ENCODE results near the gene CD2BP2. TPM values are rescaled to one million over a fixed set of nuclear protein-coding genes. Genes with fewer than 3 reads are reported as not detected.

CD2BP2 gene
- total and polyA plus RNA-seq, 2 of the 13 experiments (the other 11 are each of a cell fraction or from before 2014, with no cell fraction given) = 24.9 to 54.6 TPM

- no peak for TF ChIP-seq ZNF781 (CRISPR knock-in tag; IDR thresholded peaks at IDR 0.05; ENCODE audit: borderline replicate concordance, not compliant biosample characterization)
- no peak for TF ChIP-seq SIX1 (CRISPR knock-in tag; IDR thresholded peaks at IDR 0.05; ENCODE audit: borderline replicate concordance)
- TF ChIP-seq ZNF382 (CRISPR knock-in tag; IDR thresholded peaks at IDR 0.05; ENCODE audit: borderline replicate concordance) = no peak
- TF ChIP-seq, protein P1, sequence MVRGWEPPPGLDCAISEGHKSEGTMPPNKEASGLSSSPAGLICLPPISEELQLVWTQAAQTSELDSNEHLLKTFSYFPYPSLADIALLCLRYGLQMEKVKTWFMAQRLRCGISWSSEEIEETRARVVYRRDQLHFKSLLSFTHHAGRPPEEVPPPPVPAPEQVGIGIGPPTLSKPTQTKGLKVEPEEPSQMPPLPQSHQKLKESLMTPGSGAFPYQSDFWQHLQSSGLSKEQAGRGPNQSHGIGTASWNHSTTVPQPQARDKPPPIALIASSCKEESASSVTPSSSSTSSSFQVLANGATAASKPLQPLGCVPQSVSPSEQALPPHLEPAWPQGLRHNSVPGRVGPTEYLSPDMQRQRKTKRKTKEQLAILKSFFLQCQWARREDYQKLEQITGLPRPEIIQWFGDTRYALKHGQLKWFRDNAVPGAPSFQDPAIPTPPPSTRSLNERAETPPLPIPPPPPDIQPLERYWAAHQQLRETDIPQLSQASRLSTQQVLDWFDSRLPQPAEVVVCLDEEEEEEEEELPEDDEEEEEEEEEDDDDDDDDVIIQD (CRISPR knock-in tag; IDR thresholded peaks at IDR 0.05; ENCODE audit: low read depth) = no peak
- TF ChIP-seq ZNF792 (CRISPR knock-in tag; IDR thresholded peaks at IDR 0.05) = no peak
- no peak for TF ChIP-seq FOSL1 (CRISPR knock-in tag; IDR thresholded peaks at IDR 0.05; ENCODE audit: borderline replicate concordance)
- TF ChIP-seq ZNF207 (IDR thresholded peaks at IDR 0.05; ENCODE audit: borderline replicate concordance) = no peak
- no peak for TF ChIP-seq NR2F6 (IDR thresholded peaks at IDR 0.05)
- TF ChIP-seq NR2F6 (CRISPR knock-in tag; IDR thresholded peaks at IDR 0.05) = peak; percentile 73; the same call in 1 of the 2 replicates
- no peak for TF ChIP-seq FLYWCH1 (CRISPR knock-in tag; IDR thresholded peaks at IDR 0.05)
- TF ChIP-seq TOPORS (CRISPR knock-in tag; IDR thresholded peaks at IDR 0.05) = peak; percentile 53; the same call in 1 of the 2 replicates
- TF ChIP-seq, protein P2, sequence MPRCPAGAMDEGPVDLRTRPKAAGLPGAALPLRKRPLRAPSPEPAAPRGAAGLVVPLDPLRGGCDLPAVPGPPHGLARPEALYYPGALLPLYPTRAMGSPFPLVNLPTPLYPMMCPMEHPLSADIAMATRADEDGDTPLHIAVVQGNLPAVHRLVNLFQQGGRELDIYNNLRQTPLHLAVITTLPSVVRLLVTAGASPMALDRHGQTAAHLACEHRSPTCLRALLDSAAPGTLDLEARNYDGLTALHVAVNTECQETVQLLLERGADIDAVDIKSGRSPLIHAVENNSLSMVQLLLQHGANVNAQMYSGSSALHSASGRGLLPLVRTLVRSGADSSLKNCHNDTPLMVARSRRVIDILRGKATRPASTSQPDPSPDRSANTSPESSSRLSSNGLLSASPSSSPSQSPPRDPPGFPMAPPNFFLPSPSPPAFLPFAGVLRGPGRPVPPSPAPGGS (CRISPR knock-in tag; IDR thresholded peaks at IDR 0.05) = no peak
- TF ChIP-seq MTF1 (CRISPR knock-in tag; IDR thresholded peaks at IDR 0.05) = no peak
- peak; percentile 14; the same call in 1 of the 2 replicates for TF ChIP-seq NR2F2 (IDR thresholded peaks at IDR 0.05; ENCODE audit: borderline replicate concordance, low read depth)
- no peak for TF ChIP-seq ZNF460 (CRISPR knock-in tag; IDR thresholded peaks at IDR 0.05; ENCODE audit: borderline replicate concordance)
- no peak for TF ChIP-seq SRSF9 (IDR thresholded peaks at IDR 0.05; ENCODE audit: borderline replicate concordance, insufficient read depth, low read depth, low read length, poor library complexity, severe bottlenecking)
- TF ChIP-seq ZNF432 (CRISPR knock-in tag; IDR thresholded peaks at IDR 0.05; ENCODE audit: borderline replicate concordance) = no peak
- TF ChIP-seq SMARCE1 (IDR thresholded peaks at IDR 0.05; ENCODE audit: borderline replicate concordance) = no peak
- TF ChIP-seq ZNF747 (CRISPR knock-in tag; IDR thresholded peaks at IDR 0.05; ENCODE audit: borderline replicate concordance) = 0 out of 2 replicates have a peak, but pooled peaks have one; percentile 45
- no peak for TF ChIP-seq GTF3A (CRISPR knock-in tag; conservative IDR thresholded peaks at IDR 0.05)
- TF ChIP-seq TP53 (CRISPR knock-in tag; conservative IDR thresholded peaks at IDR 0.05) = no peak
- no peak for TF ChIP-seq ZKSCAN1 (IDR thresholded peaks at IDR 0.05; ENCODE audit: low read length)
- TF ChIP-seq MEF2D (CRISPR knock-in tag; IDR thresholded peaks at IDR 0.05) = no peak
- TF ChIP-seq ZNF343 (CRISPR knock-in tag; IDR thresholded peaks at IDR 0.05) = no peak
- TF ChIP-seq IRF1 (CRISPR knock-in tag; IDR thresholded peaks at IDR 0.05; ENCODE audit: low read depth) = no peak
- no peak for TF ChIP-seq ZNF879 (CRISPR knock-in tag; IDR thresholded peaks at IDR 0.05)
- TF ChIP-seq SRY (CRISPR knock-in tag; IDR thresholded peaks at IDR 0.05) = no peak
- no peak for TF ChIP-seq DMAP1 (CRISPR knock-in tag; IDR thresholded peaks at IDR 0.05)
- TF ChIP-seq ZNF446 (CRISPR knock-in tag; IDR thresholded peaks at IDR 0.05) = no peak
- no peak for TF ChIP-seq ZNF451 (CRISPR knock-in tag; IDR thresholded peaks at IDR 0.05)
Observed at GRCh38 chr16:30352488-30353401, 2.4 kb downstream of the CD2BP2 start (continued).
